Choroid plexus epithelial cell (primary cell): ENCODE results near the gene DSC1.

ENCODE experiments used
- DNase-seq: peaks from one replicate; pipeline ENCODE4 v3.0.0-alpha.2; 2010; ENCODE audit warnings: low read depth
- H3K4me3 ChIP-seq: 2 replicates; pipeline ENCODE4 v1.5.1; 2011; ENCODE audit warnings: low read depth, mild to moderate bottlenecking, control low read depth, low read length, moderate library complexity
- TF ChIP-seq, protein P1 (sequence below): conservative IDR thresholded peaks from 2 replicates; pipeline ENCODE4 v1.5.1; 2011; ENCODE audit warnings: low read depth, mild to moderate bottlenecking, control low read depth, inconsistent platforms, low read length, moderate library complexity

The DSC1 gene

GRCh38 chr18:31205273-31205672 lies 42.6 kb upstream of the DSC1 start:
- H3K4me3 ChIP-seq = no peak overlapping the region
- TF ChIP-seq, protein P1, sequence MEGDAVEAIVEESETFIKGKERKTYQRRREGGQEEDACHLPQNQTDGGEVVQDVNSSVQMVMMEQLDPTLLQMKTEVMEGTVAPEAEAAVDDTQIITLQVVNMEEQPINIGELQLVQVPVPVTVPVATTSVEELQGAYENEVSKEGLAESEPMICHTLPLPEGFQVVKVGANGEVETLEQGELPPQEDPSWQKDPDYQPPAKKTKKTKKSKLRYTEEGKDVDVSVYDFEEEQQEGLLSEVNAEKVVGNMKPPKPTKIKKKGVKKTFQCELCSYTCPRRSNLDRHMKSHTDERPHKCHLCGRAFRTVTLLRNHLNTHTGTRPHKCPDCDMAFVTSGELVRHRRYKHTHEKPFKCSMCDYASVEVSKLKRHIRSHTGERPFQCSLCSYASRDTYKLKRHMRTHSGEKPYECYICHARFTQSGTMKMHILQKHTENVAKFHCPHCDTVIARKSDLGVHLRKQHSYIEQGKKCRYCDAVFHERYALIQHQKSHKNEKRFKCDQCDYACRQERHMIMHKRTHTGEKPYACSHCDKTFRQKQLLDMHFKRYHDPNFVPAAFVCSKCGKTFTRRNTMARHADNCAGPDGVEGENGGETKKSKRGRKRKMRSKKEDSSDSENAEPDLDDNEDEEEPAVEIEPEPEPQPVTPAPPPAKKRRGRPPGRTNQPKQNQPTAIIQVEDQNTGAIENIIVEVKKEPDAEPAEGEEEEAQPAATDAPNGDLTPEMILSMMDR = no peak
- DNase-seq = no peak

DNA sequence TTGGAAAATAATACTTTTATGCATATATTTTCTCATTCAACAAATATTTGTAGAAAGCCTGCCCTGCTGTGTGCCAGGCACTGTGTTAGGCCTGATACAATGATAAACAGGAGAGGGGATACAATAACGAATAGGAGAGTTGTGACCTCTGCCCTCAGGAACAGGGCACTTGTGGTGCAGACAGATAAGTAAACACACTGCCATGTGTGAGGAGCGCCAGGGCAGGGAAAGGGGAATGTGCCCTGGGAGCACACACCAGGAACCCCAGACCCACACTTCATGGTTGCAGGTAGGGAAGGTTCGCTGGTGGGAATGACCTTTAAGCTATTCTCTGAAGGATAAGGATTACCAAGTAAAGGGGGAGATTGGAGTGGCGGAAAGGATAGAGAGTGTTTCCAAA lies 42.2 kb upstream of the DSC1 start:
- H3K4me3 ChIP-seq = no peak overlapping the region
- TF ChIP-seq, protein P1 = no peak
- DNase-seq = no peak

GRCh38 chr18:31204166-31204565 lies 41.5 kb upstream of the DSC1 start:
- DNase-seq = no peak
- H3K4me3 ChIP-seq = no peak overlapping the region
- TF ChIP-seq, protein P1 = no peak

GRCh38 chr18:31203794-31204148 lies 41.1 kb upstream of the DSC1 start:
- DNase-seq = no peak
- no peak overlapping the region for H3K4me3 ChIP-seq
- TF ChIP-seq, protein P1 = no peak

DNA sequence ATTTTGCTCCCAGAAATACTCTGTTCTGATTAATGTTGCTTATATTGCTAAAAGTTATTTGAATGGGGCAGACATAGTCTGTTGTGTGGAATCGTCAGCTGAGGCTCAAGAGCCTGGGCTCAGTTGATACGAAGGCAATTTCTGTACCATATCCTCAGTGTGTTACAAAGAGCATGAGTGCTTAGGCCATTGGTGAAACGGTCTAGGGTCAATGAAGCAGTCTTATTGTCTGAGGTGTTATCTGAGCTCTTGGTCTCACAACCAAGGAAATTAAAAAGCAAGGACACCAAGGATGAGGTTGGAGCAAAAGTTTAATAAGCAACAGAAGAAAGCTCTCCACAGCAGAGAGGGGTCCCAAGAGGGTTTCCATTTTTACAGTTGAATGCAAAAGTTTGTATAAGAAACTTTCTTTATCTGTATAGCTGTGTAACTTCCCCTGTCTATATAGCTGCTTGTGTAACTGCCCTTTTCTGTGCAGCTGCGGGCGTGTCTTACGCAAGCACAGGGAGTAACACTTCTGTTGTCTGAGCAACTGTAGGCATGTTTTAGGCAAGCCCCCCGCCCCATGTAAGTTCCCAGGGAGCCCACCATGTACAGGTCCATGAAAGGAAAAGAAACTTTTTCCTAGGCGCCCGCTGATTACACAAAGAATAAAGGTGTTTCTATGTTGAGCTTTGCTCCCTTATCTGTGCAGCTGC lies 40.6 kb upstream of the DSC1 start:
- no peak overlapping the region for H3K4me3 ChIP-seq
- TF ChIP-seq, protein P1 = no peak
- peak; percentile 10 for DNase-seq

- TF ChIP-seq, protein P1 = no peak
These were observed 36.6 kb upstream of the DSC1 start for GRCh38 chr18:31199190-31199769.

DNA sequence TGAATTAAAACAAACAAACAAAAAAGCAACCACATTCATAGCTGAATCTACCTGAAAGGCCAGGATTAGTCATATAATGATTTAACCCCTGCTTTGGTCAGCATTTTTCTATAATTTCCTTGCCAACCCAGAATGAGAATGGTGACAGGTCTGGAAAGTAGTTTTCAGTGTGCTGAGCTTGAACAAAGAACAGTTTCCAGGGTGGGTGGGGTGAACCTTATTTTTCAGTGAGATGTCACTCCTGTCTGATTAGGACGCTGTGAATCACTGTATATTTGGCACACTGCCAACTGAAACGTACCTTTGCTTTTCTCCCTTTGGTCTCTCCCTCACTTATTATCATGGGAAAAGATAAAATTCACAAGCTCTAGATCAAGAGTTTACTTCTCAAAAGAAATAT lies 35.0 kb upstream of the DSC1 start:
- DNase-seq = no peak
- TF ChIP-seq, protein P1 = no peak

More at GRCh38 chr18:31199190-31199769, 36.6 kb upstream of the DSC1 start:
- no peak overlapping the region for H3K4me3 ChIP-seq
- peak; percentile 6 for DNase-seq

More for the DNA sequence above, 35.0 kb upstream of the DSC1 start:
- H3K4me3 ChIP-seq = no peak overlapping the region
